Kidney (tissue), 14 donors: ENCODE measurements around the gene PARP8. TPM values are rescaled to one million over a fixed set of nuclear protein-coding genes. Genes with fewer than 3 reads are reported as not detected.

Source experiments
- DNase-seq, 5 donors: peaks; one replicate each; pipeline ENCODE4 v3.0.0-alpha.2; 2013 to 2020
- FAIRE-seq: peaks from 2 replicates; lab custom pipeline; 2012; peaks lifted over from hg19 to GRCh38; lab: Jason Lieb, UNC
- H3K27ac ChIP-seq, 2 donors: one replicate each; pipeline ENCODE4 v1.7.0; 2013; ENCODE audit warnings: low read depth in 2 of 2, low read length in 2 of 2, inconsistent platforms in 1 of 2
- H3K27me3 ChIP-seq: one replicate; pipeline ENCODE4 v1.7.1; 2013; ENCODE audit warnings: low read length, inconsistent platforms; ENCODE audit not compliant: control insufficient read depth, insufficient read depth
- H3K36me3 ChIP-seq, 3 donors: one replicate each; pipeline versions ENCODE4 v1.7.0 to v1.7.1; 2013; ENCODE audit warnings: low read length in 3 of 3, control low read depth in 1 of 3, inconsistent platforms in 1 of 3; ENCODE audit not compliant: insufficient read depth in 3 of 3, control insufficient read depth in 2 of 3
- H3K4me1 ChIP-seq, 3 donors: one replicate each; pipeline versions ENCODE4 v1.7.0 to v1.7.1; 2013; ENCODE audit warnings: low read length in 3 of 3, inconsistent platforms in 1 of 3, low read depth in 1 of 3; ENCODE audit not compliant: control insufficient read depth in 2 of 3, insufficient read depth in 2 of 3
- H3K4me3 ChIP-seq, 3 donors: one replicate each; pipeline versions ENCODE4 v1.7.0 to v1.8.1; 2013; ENCODE audit warnings: low read length in 3 of 3, control low read depth in 1 of 3, inconsistent platforms in 1 of 3
- H3K9ac ChIP-seq, 3 donors: one replicate each; pipeline versions ENCODE4 v1.7.0 to v1.7.1; 2013; ENCODE audit warnings: low read length in 3 of 3, control low read depth in 1 of 3, inconsistent platforms in 1 of 3
- H3K9me3 ChIP-seq, 3 donors: one replicate each; pipeline versions ENCODE4 v1.7.0 to v1.7.1; 2013; ENCODE audit warnings: low read length in 3 of 3, control low read depth in 1 of 3, inconsistent platforms in 1 of 3; ENCODE audit not compliant: control insufficient read depth in 2 of 3, insufficient read depth in 1 of 3
- intact Hi-C: fragments of 100-400 bp; cut with DNase I; formaldehyde crosslinking; loops from one replicate; pipeline ENCODE4 v1.11.1; 2022
- polyA plus RNA-seq: library from polyadenylated mRNA; stranded (reverse); fragments of 350-450 nt; fragmentation: Illumina TruSeq; extraction: RNeasy Lipid Tissue Mini Kit (QIAGEN cat#74804); gene quantifications from one replicate; pipeline ENCODE4 v1.2.3, GENCODE V29; 2014; ENCODE audit warnings: low read depth, low replicate concordance; ENCODE audit not compliant: insufficient read depth
- total RNA-seq: library from RNA; stranded (reverse); fragmentation: NEBNext Ultra II Directional; extraction: Animal tissue kit (Norgen Biotek cat#: 25700); gene quantifications from one replicate; pipeline ENCODE4 v1.2.1, GENCODE V29; 2021
- TF ChIP-seq, protein P1 (sequence below): IDR thresholded peaks from 3 replicates; pipeline ENCODE4 v1.5.1; 2012; ENCODE audit warnings: mild to moderate bottlenecking, moderate library complexity, borderline replicate concordance; ENCODE audit not compliant: insufficient read depth; ENCODE audit errors: extremely low read depth
- donor health status: control.
- donor health status: control.
- donor health status: control.
- donor health status: control.
- donor health status: control.
- donor health status: DM: yes; HTN: yes; CAD: no.
- donor health status: Normal renal cell carcinoma (clear cell type).

The PARP8 gene
- total and polyA plus RNA-seq, 2 donors from 2014 or later, result 3.4 to 42.5 TPM

DNA sequence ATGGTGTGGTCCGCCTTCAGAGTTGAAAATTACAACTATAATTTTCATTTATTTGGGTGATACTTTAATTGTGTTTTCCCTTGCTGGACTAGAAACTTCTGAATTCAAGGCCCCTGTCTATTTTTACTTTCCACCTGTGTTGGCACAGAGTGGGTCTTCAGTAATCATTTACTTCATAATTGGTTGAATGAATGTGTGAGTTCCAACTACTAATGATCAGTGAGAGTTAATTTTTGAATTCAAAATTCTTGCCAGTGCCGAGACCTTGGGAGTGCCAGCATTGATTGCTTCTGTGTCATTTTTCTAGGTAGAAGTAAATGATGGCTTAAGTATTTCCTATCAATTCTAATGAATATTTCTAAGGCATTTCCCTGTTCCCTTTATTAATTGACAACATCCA lies 61.4 kb downstream of the PARP8 start:
- Histone ChIP-seq H3K9ac (no peak overlapping the region), H3K27ac (no peak overlapping the region), H3K36me3 (no peaks in the 10 kb centered on the region), H3K27me3 (no peaks in the 10 kb centered on the region), H3K4me3 (no peak overlapping the region), H3K4me1 (no peaks in the 10 kb centered on the region), H3K9me3 (no peaks in the 10 kb centered on the region)
- DNase-seq, result no peak
- FAIRE-seq, result no peak
- TF ChIP-seq, protein P1, sequence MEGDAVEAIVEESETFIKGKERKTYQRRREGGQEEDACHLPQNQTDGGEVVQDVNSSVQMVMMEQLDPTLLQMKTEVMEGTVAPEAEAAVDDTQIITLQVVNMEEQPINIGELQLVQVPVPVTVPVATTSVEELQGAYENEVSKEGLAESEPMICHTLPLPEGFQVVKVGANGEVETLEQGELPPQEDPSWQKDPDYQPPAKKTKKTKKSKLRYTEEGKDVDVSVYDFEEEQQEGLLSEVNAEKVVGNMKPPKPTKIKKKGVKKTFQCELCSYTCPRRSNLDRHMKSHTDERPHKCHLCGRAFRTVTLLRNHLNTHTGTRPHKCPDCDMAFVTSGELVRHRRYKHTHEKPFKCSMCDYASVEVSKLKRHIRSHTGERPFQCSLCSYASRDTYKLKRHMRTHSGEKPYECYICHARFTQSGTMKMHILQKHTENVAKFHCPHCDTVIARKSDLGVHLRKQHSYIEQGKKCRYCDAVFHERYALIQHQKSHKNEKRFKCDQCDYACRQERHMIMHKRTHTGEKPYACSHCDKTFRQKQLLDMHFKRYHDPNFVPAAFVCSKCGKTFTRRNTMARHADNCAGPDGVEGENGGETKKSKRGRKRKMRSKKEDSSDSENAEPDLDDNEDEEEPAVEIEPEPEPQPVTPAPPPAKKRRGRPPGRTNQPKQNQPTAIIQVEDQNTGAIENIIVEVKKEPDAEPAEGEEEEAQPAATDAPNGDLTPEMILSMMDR, result no peak
- intact Hi-C loops, result no loop called here

DNA sequence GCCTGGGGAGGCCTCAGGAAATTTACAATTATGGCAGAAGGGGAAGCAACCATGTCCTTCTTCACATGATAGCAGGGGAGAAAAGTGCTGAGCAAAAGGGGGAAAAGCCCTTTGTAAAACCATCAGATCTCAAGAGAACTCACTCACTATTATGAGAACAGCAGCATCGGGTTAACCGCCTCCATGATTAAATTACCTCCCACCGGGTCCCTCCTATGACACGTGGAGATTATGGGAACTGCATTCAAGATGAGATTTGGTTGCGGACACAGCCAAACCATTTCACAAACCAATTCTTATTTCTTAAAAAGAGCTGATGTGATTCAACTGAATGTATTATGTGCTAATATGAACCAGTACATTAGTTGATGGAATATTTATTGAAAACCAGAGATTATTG lies 63.9 kb downstream of the PARP8 start:
- Histone ChIP-seq H3K27ac (no peak overlapping the region), H3K4me1 (no peaks in the 10 kb centered on the region), H3K36me3 (no peaks in the 10 kb centered on the region), H3K4me3 (no peak overlapping the region), H3K9ac (no peak overlapping the region), H3K9me3 (no peaks in the 10 kb centered on the region), H3K27me3 (no peaks in the 10 kb centered on the region)
- intact Hi-C loops, result no loop called here
- TF ChIP-seq, protein P1, result no peak
- FAIRE-seq (no peak), DNase-seq (peak in 1 of 5 donors; percentile 7)

DNA sequence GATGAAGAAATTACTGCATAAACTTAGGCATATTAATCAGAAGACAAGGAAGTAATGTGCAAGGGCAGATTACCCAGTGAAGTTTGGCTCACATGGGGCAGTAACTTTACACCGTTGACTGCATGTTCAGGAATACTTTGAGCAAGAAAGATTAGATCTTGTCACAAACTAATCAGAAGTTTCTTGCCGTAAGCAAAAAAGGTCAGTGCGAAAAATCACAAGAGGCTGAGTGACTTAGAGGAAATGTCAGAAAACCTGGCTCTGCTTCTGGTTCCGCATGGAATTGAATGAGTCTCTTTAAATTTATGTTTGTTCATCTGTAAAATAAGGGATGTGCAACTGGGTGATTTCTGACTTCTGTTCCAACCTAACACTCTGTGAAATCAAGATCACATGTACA lies 64.4 kb downstream of the PARP8 start:
- DNase-seq (peak in 1 of 5 donors; percentile 6), FAIRE-seq (no peak)
- intact Hi-C loops, result no loop called here
- Histone ChIP-seq H3K27me3 (no peaks in the 10 kb centered on the region), H3K9me3 (no peaks in the 10 kb centered on the region), H3K4me3 (no peak overlapping the region), H3K27ac (no peak overlapping the region), H3K36me3 (no peaks in the 10 kb centered on the region), H3K4me1 (no peaks in the 10 kb centered on the region), H3K9ac (no peak overlapping the region)
- TF ChIP-seq, protein P1, result no peak

DNA sequence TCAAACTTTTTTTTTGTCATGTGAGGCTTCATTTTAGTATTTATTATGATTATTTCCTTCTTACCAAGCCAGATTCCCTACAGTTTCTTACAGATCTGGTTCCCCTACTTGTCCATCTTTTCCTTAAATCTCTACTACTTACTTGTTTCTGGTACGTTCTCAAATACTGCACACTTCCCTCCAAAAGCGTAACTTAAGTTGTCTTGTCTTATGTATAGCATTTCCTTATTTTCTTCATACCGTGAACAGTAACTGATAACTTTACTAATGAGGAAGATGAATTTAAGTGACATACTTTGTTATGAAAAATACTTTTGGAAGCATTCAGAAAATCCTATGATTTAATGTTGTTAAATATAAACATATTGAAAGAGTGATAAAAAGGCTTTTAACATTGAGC lies 67.3 kb downstream of the PARP8 start:
- Histone ChIP-seq H3K9ac (no peak overlapping the region), H3K4me1 (no peaks in the 10 kb centered on the region), H3K9me3 (no peaks in the 10 kb centered on the region), H3K27ac (no peak overlapping the region), H3K36me3 (no peaks in the 10 kb centered on the region), H3K4me3 (no peak overlapping the region), H3K27me3 (no peaks in the 10 kb centered on the region)
- TF ChIP-seq, protein P1, result no peak
- FAIRE-seq (no peak), DNase-seq (no peak)
- intact Hi-C loops, result no loop called here
